CD14-positive monocyte (primary cell): ENCODE measurements around the gene CRYBG1. TPM values are rescaled to one million over a fixed set of nuclear protein-coding genes. Genes with fewer than 3 reads are reported as not detected.
"Not testable (repeated sequence)": the region's sequence is repeated elsewhere in the genome, so short reads cannot be mapped to it uniquely, and the experiment has no call there.

Experiments used
- DNase-seq, 3 donors: peaks; one replicate each; pipeline ENCODE4 v3.0.0-alpha.2; 2011 to 2022
- H2AFZ ChIP-seq: 2 replicates; pipeline ENCODE4 v1.6.0; 2012; ENCODE audit warnings: mild to moderate bottlenecking, low read depth, low read length, inconsistent platforms; ENCODE audit not compliant: insufficient read depth, poor library complexity, severe bottlenecking
- H3K27ac ChIP-seq, 2 donors: 1 replicate in 1 of 2; 2 replicates in 1 of 2; pipeline ENCODE4 v1.5.1; 2012 to 2013; ENCODE audit warnings: low read length in 2 of 2, control low read depth in 1 of 2, inconsistent platforms in 1 of 2, low read depth in 1 of 2, mild to moderate bottlenecking in 1 of 2
- H3K27me3 ChIP-seq, 2 donors: one replicate each; pipeline versions ENCODE4 v1.6.0 to v1.6.1; 2011 to 2013; ENCODE audit warnings: low read length in 2 of 2; ENCODE audit not compliant: control insufficient read depth in 2 of 2, insufficient read depth in 2 of 2
- H3K36me3 ChIP-seq, 2 donors: replicated peaks in 1 of 2; 1 replicate in 1 of 2; 2 replicates in 1 of 2; pipeline versions ENCODE4 v1.5.1 to v1.6.1; 2012 to 2013; ENCODE audit warnings: low read length in 2 of 2, control low read depth in 1 of 2, inconsistent platforms in 1 of 2, mild to moderate bottlenecking in 1 of 2; ENCODE audit not compliant: insufficient read depth in 2 of 2, control insufficient read depth in 1 of 2
- H3K4me1 ChIP-seq, 2 donors: 1 replicate in 1 of 2; 2 replicates in 1 of 2; pipeline versions ENCODE4 v1.5.1 to v1.6.1; 2012 to 2013; ENCODE audit warnings: low read length in 2 of 2, control low read depth in 1 of 2, inconsistent platforms in 1 of 2, mild to moderate bottlenecking in 1 of 2, moderate library complexity in 1 of 2; ENCODE audit not compliant: insufficient read depth in 2 of 2, control insufficient read depth in 1 of 2
- H3K4me2 ChIP-seq: replicated peaks from 2 replicates; pipeline ENCODE3; 2012; ENCODE audit warnings: low read length, moderate library complexity, mild to moderate bottlenecking; ENCODE audit not compliant: poor library complexity, severe bottlenecking; ENCODE audit errors: extremely low read depth
- H3K4me3 ChIP-seq, 3 experiments: fragments of 200-600 bp in 1 of 3; sonication (generic) in 1 of 3; replicated peaks in 1 of 3; 1 replicate in 2 of 3; 2 replicates in 1 of 3; pipeline ENCODE4 v1.5.1; 2011 to 2013; ENCODE audit warnings: low read length in 3 of 3, mild to moderate bottlenecking in 3 of 3, control low read depth in 2 of 3, low read depth in 2 of 3, inconsistent platforms in 1 of 3, moderate library complexity in 1 of 3
- H3K79me2 ChIP-seq: 2 replicates; pipeline ENCODE4 v1.6.0; 2012; ENCODE audit warnings: mild to moderate bottlenecking, control low read depth, inconsistent platforms, low read length, moderate library complexity; ENCODE audit not compliant: insufficient read depth
- H3K9ac ChIP-seq: 2 replicates; pipeline ENCODE4 v1.6.0; 2017; ENCODE audit warnings: low read length, mild to moderate bottlenecking; ENCODE audit not compliant: insufficient read depth, poor library complexity, severe bottlenecking
- H3K9me3 ChIP-seq, 2 donors: replicated peaks in 1 of 2; 1 replicate in 1 of 2; 2 replicates in 1 of 2; pipeline versions ENCODE4 v1.5.1 to v1.6.1; 2012 to 2013; ENCODE audit warnings: low read length in 2 of 2, control low read depth in 1 of 2; ENCODE audit not compliant: control insufficient read depth in 1 of 2, insufficient read depth in 1 of 2
- H4K20me1 ChIP-seq: 2 replicates; pipeline ENCODE4 v1.6.0; 2012; ENCODE audit warnings: mild to moderate bottlenecking, low read length, control low read depth, moderate library complexity; ENCODE audit not compliant: insufficient read depth
- H3K27ac Mint-ChIP-seq, 7 donors: one replicate each; pipeline ENCODE4 v1.8.0; 2020; ENCODE audit warnings: mild to moderate bottlenecking in 7 of 7, mixed read lengths in 7 of 7, moderate library complexity in 6 of 7, inconsistent platforms in 2 of 7
- H3K27me3 Mint-ChIP-seq, 3 donors: one replicate each; pipeline ENCODE4 v1.8.0; 2021 to 2022; ENCODE audit warnings: low read depth in 3 of 3, mild to moderate bottlenecking in 3 of 3, mixed read lengths in 3 of 3, moderate library complexity in 3 of 3, inconsistent platforms in 1 of 3
- H3K36me3 Mint-ChIP-seq, 2 donors: one replicate each; pipeline ENCODE4 v1.8.0; 2020; ENCODE audit warnings: mixed read lengths in 2 of 2, inconsistent platforms in 1 of 2, mild to moderate bottlenecking in 1 of 2
- H3K4me1 Mint-ChIP-seq: one replicate; pipeline ENCODE4 v1.8.0; 2020; ENCODE audit warnings: mild to moderate bottlenecking, mixed read lengths
- H3K4me3 Mint-ChIP-seq, 2 donors: one replicate each; pipeline ENCODE4 v1.8.0; 2020; ENCODE audit warnings: mild to moderate bottlenecking in 2 of 2, mixed read lengths in 2 of 2, moderate library complexity in 1 of 2
- H3K9me3 Mint-ChIP-seq, 7 donors: one replicate each; pipeline ENCODE4 v1.8.0; 2020 to 2022; ENCODE audit warnings: mixed read lengths in 7 of 7, mild to moderate bottlenecking in 6 of 7, moderate library complexity in 6 of 7, inconsistent platforms in 2 of 7
- CTCF ChIP-seq: fragments of 200-600 bp; IDR thresholded peaks from one replicate; pipeline ENCODE4 v1.8.0; 2022; ENCODE audit warnings: antibody characterized with exemption, mild to moderate bottlenecking
- WGBS: methylation state at CpG from one replicate; pipeline ENCODE4 v1.1.5; 2013; ENCODE audit warnings: missing lambda C conversion rate; ENCODE audit not compliant: insufficient coverage; 5-methylcytosine and 5-hydroxymethylcytosine counted together
- intact Hi-C, 2 donors: fragments of 100-400 bp; cut with micrococcal nuclease; formaldehyde crosslinking; loops; one replicate each; pipeline versions ENCODE4 v1.15.0 to v1.15.1; 2023
- polyA plus RNA-seq, 3 donors: library from polyadenylated mRNA; depleted of rRNA in 1 of 3; unstranded in 2 of 3; stranded (reverse) in 1 of 3; fragments of 300-500 nt in 2 of 3; fragments of >200 nt in 1 of 3; fragmentation: Illumina TruSeq in 2 of 3; gene quantifications; 1 replicate in 2 of 3; 2 replicates in 1 of 3; pipeline ENCODE4 v1.2.3, GENCODE V29; 2012 to 2021

Gene CRYBG1
- polyA plus RNA-seq, 3 donors = 7.9 to 11.9 (median 11.1) TPM

DNA sequence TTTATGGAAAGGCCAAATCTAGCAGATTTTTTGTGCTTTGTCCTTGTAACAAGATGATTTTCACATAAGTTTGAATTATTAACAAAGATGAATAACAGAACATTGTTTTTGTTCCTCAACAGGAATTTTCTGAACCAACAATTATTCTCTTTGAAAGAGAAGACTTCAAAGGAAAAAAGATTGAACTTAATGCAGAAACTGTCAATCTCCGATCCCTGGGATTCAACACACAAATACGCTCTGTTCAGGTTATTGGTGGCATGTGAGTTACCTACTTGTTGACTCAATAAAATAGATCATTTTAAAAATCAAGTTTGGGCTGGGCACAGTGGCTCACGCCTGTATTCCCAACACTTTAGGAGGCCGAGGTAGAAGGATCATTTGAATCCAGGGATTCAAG, 197.8 kb downstream of the CRYBG1 start:
- H3K36me3 ChIP-seq = peaks cover 63 to 74% of the 10 kb centered on the region in 2 donors
- no peak overlapping the region for H2AFZ ChIP-seq
- peak overlapping the region; percentile 25 to 67 for H3K27ac ChIP-seq
- Mint-ChIP-seq H3K4me3 (no peak overlapping the region), H3K9me3 (no peaks in the 10 kb centered on the region), H3K27ac (peak overlapping the region; percentile 18 to 88 (median 73)), H3K36me3 (peaks cover 57 to 78% of the 10 kb centered on the region in 2 donors), H3K27me3 (no peaks in the 10 kb centered on the region), H3K4me1 (peaks cover 40% of the 10 kb centered on the region)
- intact Hi-C loops = no loop called here
- H3K9ac ChIP-seq = no peak overlapping the region
- H3K9me3 ChIP-seq = no peaks in the 10 kb centered on the region
- WGBS = 92% methylated on average over 2 of the region's 4 CpGs
- H3K79me2 ChIP-seq = peaks cover 52% of the 10 kb centered on the region
- peaks cover 36 to 42% of the 10 kb centered on the region in 2 donors for H3K4me1 ChIP-seq
- H3K4me3 ChIP-seq = no peak overlapping the region
- no peak for DNase-seq
- no peak overlapping the region for H3K4me2 ChIP-seq
- TF ChIP-seq CTCF = no peak
- no peaks in the 10 kb centered on the region for H4K20me1 ChIP-seq
- H3K27me3 ChIP-seq = no peaks in the 10 kb centered on the region

DNA sequence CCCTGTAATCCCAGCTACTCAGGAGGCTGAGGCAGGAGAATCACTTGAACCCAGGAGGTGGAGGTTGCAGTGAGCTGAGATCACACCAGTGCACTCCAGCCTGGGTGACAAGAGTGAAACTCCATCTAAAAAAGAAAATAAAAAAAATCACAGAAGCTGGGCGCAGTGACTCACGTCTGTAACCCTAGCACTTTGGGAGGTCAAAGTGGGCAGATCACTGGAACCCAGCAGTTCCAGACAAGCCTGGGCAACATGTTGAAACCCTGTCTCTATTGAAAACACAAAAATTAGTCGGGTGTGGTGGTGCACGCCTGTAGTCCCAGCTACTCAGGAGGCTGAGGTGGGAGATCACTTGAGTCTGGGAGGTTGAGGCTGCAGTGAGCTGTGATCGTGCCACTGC, 199.1 kb downstream of the CRYBG1 start:
- H2AFZ ChIP-seq, H4K20me1 ChIP-seq, H3K9ac ChIP-seq, H3K4me2 ChIP-seq, DNase-seq, H3K9me3 Mint-ChIP-seq, H3K27me3 Mint-ChIP-seq, H3K27me3 ChIP-seq, H3K4me3 Mint-ChIP-seq, H3K9me3 ChIP-seq, H3K4me3 ChIP-seq: not testable (repeated sequence)
- Histone ChIP-seq H3K4me1 (peaks cover 36 to 42% of the 10 kb centered on the region in 2 donors), H3K36me3 (peaks cover 63 to 74% of the 10 kb centered on the region in 2 donors), H3K79me2 (peaks cover 55% of the 10 kb centered on the region), H3K27ac (peak overlapping the region; percentile 9 to 84)
- H3K36me3 Mint-ChIP-seq = peaks cover 57 to 78% of the 10 kb centered on the region in 2 donors
- intact Hi-C loops = loop anchor here in 1 of 2 donors (2.0 to 10.0 kb wide), 2 partner anchors 49 to 225 kb away; no protein-coding TSS in a partner anchor
- H3K27ac Mint-ChIP-seq = peak overlapping the region in 6 of 7 donors; percentile 13 to 83 (median 72)
- WGBS = 89% methylated on average over 4 of the region's 5 CpGs
- peaks cover 40% of the 10 kb centered on the region for H3K4me1 Mint-ChIP-seq
